K562 (cell line): ENCODE results near the gene ASB6.

Experiments used
- HNRNPLL ChIP-seq: fragments of 200-400 bp; formaldehyde crosslinking; IDR thresholded peaks from 2 replicates; pipeline ENCODE4 v1.6.1; 2017; ENCODE audit warnings: low read length, low read depth, mild to moderate bottlenecking; ENCODE audit not compliant: poor library complexity, severe bottlenecking
- MAZ ChIP-seq, 2 experiments: fragments of 450-650 bp in 1 of 2; sonication (generic) in 1 of 2; formaldehyde crosslinking; IDR thresholded peaks in 1 of 2; conservative IDR thresholded peaks in 1 of 2; 2 replicates each; pipeline versions ENCODE4 v1.4.0 to v1.5.0; 2020; ENCODE audit warnings: mild to moderate bottlenecking in 1 of 2, missing genetic modification reagents in 1 of 2
- PHB ChIP-seq: fragments of 250-450 bp; sonication (Bioruptor Pico); IDR thresholded peaks from 2 replicates; pipeline ENCODE4 v1.5.0; 2021
- POLR2A ChIP-seq: fragments of 450-650 bp; conservative IDR thresholded peaks from 2 replicates; pipeline ENCODE4 v1.6.1; 2016
- SIN3A ChIP-seq, 2 experiments: fragments of 150-350 bp in 1 of 2; IDR thresholded peaks; 2 replicates each; pipeline ENCODE4 v1.6.1; 2011 to 2016; ENCODE audit warnings: borderline replicate concordance in 2 of 2, low read depth in 2 of 2, low read length in 2 of 2, mild to moderate bottlenecking in 2 of 2, moderate library complexity in 2 of 2; ENCODE audit not compliant: control insufficient read depth in 1 of 2
- SMARCB1 ChIP-seq: IDR thresholded peaks from 2 replicates; pipeline ENCODE4 v1.6.1; 2011; ENCODE audit warnings: improper control_type of control experiment, low read depth; ENCODE audit not compliant: insufficient read length
- USF2 ChIP-seq: sonication (generic); formaldehyde crosslinking; IDR thresholded peaks from 2 replicates; pipeline ENCODE4 v1.5.0; 2020; ENCODE audit warnings: missing genetic modification reagents
- ZNF12 ChIP-seq: sonication (generic); formaldehyde crosslinking; IDR thresholded peaks from 2 replicates; pipeline ENCODE4 v1.4.0; 2020; ENCODE audit warnings: mild to moderate bottlenecking, missing genetic modification reagents
- ZNF347 ChIP-seq: fragments of 450-650 bp; formaldehyde crosslinking; IDR thresholded peaks from 2 replicates; pipeline ENCODE4 v1.4.0; 2020; ENCODE audit warnings: low read depth, mild to moderate bottlenecking, moderate library complexity
- TF ChIP-seq, protein P1 (sequence below): fragments of 250-450 bp; sonication (Bioruptor Pico); IDR thresholded peaks from 2 replicates; pipeline ENCODE4 v1.5.0; 2021
- TF ChIP-seq, protein P2 (sequence below): sonication (generic); formaldehyde crosslinking; IDR thresholded peaks from 2 replicates; pipeline ENCODE4 v1.8.1; 2023; ENCODE audit warnings: mild to moderate bottlenecking, missing genetic modification reagents

- TF ChIP-seq HNRNPLL (no peak), SIN3A (IDR thresholded peaks at IDR 0.05; ENCODE audit: borderline replicate concordance in 2 of 2, control insufficient read depth in 1 of 2, low read depth in 2 of 2, low read length in 2 of 2) (no peak), ZNF347 (CRISPR knock-in tag) (no peak), POLR2A (no peak), ZNF12 (CRISPR knock-in tag) (no peak), MAZ (CRISPR knock-in tag; conservative IDR thresholded peaks at IDR 0.05 in 1 of 2, IDR thresholded peaks at IDR 0.05 in 1 of 2) (no peak), SMARCB1 (no peak), USF2 (no peak), PHB (CRISPR knock-in tag) (no peak)
- TF ChIP-seq, protein P1, sequence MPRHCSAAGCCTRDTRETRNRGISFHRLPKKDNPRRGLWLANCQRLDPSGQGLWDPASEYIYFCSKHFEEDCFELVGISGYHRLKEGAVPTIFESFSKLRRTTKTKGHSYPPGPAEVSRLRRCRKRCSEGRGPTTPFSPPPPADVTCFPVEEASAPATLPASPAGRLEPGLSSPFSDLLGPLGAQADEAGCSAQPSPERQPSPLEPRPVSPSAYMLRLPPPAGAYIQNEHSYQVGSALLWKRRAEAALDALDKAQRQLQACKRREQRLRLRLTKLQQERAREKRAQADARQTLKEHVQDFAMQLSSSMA (CRISPR knock-in tag) = no peak
- TF ChIP-seq, protein P2, sequence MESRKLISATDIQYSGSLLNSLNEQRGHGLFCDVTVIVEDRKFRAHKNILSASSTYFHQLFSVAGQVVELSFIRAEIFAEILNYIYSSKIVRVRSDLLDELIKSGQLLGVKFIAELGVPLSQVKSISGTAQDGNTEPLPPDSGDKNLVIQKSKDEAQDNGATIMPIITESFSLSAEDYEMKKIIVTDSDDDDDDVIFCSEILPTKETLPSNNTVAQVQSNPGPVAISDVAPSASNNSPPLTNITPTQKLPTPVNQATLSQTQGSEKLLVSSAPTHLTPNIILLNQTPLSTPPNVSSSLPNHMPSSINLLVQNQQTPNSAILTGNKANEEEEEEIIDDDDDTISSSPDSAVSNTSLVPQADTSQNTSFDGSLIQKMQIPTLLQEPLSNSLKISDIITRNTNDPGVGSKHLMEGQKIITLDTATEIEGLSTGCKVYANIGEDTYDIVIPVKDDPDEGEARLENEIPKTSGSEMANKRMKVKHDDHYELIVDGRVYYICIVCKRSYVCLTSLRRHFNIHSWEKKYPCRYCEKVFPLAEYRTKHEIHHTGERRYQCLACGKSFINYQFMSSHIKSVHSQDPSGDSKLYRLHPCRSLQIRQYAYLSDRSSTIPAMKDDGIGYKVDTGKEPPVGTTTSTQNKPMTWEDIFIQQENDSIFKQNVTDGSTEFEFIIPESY (CRISPR knock-in tag) = no peak
Measured at GRCh38 chr9:129624947-129625346, 17.0 kb downstream of the ASB6 start.
